ENCODE data around the gene KRT6C.

Gene KRT6C

DNA sequence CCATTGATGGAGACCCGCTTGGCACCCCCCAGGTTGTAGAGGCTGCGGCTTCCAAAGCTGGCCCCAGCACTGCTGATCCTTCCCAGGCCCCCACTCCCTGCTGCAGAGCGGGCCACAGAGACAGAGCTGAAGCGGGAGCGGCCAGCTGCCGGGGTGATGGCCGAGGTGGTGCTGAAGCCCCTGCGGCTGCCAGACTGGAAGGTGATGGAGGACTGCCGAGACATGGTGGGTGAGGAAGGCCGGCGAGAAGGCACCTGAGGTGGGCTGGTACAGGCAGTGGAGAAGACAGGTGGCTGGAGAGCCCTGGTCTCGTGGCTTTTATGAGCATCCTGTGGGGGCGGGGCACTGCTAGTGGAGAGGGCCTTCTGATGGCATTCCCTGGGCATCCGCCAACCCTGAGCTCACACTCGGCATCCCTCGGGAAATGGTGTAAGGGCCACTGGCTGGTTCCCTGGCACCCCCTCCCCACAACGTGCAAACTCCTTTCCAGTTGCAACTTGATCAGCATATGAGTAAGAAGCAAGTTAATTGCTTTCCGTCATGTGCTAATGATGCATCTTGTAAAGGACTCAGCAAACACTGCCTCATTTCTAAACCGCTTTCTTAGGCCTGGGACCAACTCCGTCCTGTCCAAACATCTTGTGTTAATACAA, 39.4 kb downstream of the KRT6C start, which contains the start of gene KRT75:
KRT75 (minus strand) TSS at position 291 of the 653 bp plus-strand sequence; CDS start at position 224, 67 bp downstream.
- DNase-seq = no peak

GRCh38 chr12:52433501-52434080, 40.0 kb downstream of the KRT6C start:
- DNase-seq = no peak

DNA sequence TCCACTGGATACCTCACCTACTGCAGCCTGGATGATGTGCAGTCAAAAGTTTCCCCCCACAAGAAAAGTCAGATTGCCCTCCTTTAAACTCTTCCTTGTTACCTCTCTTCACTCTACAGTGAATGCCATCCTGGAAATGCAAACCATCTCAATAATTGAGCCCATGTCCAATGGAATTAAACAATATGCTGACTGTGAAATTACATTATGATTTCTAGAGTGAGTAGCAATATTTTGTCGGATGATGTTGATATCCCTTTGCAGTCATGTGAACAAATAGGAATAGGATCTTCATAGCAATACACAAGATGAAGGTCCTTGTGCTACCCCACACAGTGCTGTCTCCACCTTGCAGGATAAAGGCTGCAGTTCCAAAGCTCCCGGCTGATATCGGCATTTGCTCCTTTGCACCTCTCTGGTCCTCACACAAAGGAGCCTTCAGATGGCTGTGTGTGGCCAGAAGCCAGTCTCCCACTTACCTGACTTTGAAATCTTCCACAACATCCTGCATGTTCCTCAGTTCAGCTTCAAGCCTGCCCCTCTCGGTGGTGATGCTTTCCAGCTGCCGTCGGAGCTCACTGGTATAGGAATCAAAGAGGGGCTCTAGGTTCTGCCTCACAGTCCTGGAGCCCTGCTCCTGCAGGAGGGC, 40.9 kb downstream of the KRT6C start:
- DNase-seq = no peak

DNA sequence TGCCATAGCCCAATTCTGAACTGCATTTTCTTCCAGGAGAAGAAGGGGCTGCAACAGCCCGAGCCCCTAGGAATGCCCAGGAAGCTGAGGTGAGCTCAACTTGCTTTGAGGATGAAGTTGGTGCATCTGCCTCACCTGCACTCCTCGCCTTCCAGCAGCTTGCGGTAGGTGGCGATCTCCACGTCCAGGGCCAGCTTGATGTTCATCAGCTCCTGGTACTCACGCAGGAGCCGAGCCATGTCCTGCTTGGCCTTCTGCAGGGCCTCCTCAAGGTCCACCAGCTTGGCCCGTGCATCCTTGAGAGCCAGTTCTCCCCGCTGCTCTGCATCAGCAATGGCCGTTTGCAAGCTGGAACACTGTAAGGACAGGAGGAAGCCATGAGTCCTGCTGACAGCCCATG, 45.5 kb downstream of the KRT6C start:
- peak; percentile 7 for DNase-seq

DNA sequence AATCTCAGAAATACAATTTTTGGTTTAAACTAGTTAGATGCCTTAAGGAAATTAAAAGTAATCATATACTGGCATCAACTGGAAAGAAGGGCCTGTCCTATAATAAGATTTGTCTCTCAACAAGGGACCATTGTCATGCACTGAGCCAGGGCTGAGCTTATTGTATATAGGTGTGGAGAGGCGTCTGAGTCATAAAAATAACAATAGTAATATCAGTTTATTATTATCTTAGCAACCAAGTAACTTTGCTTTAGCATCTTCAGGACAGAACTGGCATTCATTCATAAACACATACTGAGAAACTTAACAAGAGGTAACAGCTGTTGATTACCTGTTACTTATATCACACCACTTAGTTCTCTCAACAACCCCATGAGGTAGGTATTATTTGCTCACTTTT, 46.5 kb downstream of the KRT6C start:
- no peak for DNase-seq

- DNase-seq = no peak
Observed at GRCh38 chr12:52426034-52426433, 47.6 kb downstream of the KRT6C start.

DNA sequence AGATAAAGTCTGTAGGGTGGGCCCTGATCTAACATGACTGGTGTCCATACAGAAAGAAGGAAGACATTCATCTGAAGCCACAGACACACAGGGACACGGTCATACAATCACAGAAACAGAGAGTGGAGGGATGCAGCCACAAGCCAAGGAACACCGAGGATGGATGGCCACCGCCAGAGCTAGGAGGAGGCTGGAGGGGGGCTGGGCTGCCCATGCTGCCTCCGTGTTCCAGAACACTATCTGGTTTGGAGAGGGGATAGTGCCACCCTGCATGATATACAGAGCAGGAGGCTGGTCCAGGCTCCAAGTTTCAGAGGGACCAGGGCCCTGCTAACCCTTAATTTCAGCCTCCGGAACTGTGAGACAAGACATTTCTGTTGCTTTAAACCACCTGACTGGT, 48.1 kb downstream of the KRT6C start:
- no peak for DNase-seq

- no peak for DNase-seq
Observed at GRCh38 chr12:52423661-52424500, 49.7 kb downstream of the KRT6C start.

DNA sequence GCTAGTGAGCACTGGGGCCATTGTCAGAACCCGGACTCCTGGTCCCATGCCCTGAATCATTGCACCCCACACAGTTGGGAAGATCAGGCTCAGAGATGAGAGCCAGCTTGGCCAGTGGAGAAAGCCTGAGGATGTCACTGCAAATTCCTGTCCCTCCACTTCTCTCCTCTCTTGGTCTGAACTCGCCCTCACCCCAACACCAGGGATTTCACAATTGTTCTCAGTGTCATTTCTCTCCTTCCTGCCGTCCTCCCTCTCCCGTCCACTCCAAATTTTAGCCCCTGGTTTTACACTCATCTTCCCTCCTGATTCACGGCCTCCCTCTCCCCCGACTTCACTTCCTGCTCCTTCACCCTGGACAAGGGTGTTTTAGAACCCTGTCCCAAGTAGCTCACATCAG, 50.6 kb downstream of the KRT6C start:
- DNase-seq = no peak

DNA sequence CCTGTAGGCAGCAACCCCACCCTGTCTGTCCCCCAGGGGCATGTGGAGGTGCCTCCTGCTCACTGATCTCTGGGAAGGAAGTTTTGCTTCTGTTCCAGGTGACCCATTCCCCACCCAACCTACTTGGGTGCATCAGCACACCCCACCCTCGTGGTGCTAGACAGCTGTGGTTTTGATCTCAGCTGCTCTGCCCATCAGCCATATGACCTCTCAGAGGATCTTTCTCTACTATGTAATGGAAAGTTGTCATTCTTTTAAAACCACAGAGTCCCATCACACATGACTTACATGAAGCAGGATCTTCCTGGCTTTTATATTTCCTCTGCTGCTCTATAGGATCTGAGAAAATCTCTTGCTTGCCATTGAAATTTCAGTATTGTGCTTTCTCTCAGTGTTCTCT, 53.9 kb downstream of the KRT6C start:
- DNase-seq = no peak

GRCh38 chr12:52418576-52419110, 55.0 kb downstream of the KRT6C start:
- no peak for DNase-seq

Data from activated CD4-positive, alpha-beta T cell treated with anti-CD3 and anti-CD28 coated beads for 48 hours (primary cell).